Right hindlimb (tissue), 1 donor: Measurements from ENCODE around the gene STK32B.
"Not testable (repeated sequence)": the region's sequence is repeated elsewhere in the genome, so short reads cannot be mapped to it uniquely, and the experiment has no call there.

Source experiments
- DNase-seq: peaks from one replicate; pipeline ENCODE4 v3.0.0-alpha.2; 2018

The STK32B gene

DNA sequence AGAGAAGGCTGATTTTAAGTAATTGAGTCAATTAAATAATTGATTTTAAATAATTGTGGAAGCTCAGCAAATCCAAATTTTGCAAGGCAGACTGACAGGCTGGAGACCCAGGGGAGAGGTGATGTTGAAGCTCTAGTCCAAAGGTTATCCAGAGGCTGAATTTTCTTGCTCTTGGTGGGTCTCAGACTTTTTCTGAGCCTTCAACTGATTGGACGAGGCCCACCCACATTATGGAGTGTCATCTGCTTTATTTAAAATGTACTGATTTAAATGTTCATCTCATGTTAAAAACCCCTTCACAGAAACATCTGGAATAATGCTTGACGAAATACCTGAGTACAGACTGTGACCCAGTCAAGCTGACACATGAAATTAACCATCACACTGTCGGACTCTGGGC, 20.4 kb upstream of the STK32B start:
- no peak for DNase-seq

DNA sequence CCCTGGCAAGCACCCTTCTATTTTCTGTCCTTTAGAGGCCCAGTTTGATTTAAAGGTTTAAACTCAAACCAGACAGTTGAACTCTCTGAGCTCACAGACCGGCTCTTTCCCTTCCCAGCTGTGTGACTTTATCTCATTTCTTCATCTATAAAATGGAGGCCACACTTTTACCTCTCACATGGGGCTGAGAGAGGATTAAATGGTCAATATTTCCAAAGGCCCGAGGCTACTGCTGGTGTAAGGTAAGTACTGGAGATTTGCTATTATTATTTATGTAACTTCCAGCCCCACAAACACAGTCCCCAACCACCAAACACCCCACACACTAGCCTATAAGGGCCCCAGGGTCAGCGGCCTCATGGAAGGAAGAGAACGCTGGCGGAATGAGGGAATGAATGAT, 18.5 kb upstream of the STK32B start:
- no peak for DNase-seq

DNA sequence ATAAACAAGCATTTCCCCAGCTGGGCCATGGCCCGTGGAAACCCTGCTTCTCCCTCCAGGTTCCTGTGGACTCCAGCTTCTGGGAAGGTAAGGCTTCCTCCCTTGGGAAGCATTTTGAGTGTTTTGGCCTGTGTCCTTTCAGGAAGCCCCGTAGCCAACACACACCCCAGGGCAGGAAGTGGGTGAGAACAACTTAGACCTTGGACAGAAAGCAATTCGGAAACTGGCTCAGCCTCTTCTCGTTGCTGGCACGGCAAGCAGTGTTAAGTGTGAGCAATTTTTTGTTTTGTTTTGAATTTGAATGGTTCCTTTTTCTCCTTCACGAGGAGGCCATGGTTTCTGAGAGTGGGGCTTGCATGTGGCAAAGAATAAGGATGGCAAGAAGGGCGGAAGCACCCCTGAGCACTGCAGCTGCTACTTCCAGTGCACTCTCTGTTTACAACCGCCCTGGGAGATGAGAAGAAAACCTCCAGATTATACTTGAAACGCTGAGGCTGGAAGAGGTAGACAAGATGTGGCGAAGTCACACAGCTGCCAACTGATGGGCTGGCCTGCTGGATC, 17.9 kb upstream of the STK32B start:
- peak; percentile 68 for DNase-seq

DNA sequence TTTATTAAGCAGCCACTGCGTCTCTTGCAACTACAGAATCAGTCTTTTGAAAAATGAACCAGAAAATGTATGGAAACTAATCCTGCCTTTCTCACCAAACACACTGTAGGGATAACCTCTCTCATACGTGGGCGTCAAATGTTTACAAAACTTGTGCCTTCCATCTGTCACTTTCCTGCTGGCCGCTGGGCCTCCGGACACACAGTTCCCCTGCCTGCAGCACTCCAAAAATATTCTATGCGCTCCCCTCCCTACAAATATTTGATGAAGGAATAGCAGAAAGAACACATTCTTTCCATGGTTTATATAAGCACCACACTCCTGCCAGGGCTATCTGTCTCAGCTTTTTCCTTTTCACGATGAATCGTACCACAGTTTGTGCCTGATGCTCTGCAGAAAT, 17.1 kb upstream of the STK32B start:
- DNase-seq = peak; percentile 36

DNA sequence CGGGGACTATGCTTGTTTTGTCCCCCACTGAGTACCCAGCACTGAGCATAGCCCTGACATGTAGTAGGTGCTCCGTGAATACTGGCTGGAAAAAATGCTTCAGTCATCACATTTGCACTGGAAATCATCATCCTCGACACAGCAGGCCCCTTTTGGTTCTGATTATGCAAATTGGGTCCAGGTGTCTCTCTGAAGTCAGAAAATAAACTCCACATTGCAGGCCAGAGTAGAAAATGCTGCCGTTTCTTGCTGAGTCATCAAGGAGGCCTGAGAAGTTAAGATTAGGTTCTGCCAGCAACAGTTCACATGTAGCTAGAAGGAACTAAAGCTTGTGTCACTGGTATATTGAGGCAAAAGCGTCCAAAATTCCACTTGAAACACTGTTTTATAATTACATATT, 15.0 kb upstream of the STK32B start:
- DNase-seq = no peak

DNA sequence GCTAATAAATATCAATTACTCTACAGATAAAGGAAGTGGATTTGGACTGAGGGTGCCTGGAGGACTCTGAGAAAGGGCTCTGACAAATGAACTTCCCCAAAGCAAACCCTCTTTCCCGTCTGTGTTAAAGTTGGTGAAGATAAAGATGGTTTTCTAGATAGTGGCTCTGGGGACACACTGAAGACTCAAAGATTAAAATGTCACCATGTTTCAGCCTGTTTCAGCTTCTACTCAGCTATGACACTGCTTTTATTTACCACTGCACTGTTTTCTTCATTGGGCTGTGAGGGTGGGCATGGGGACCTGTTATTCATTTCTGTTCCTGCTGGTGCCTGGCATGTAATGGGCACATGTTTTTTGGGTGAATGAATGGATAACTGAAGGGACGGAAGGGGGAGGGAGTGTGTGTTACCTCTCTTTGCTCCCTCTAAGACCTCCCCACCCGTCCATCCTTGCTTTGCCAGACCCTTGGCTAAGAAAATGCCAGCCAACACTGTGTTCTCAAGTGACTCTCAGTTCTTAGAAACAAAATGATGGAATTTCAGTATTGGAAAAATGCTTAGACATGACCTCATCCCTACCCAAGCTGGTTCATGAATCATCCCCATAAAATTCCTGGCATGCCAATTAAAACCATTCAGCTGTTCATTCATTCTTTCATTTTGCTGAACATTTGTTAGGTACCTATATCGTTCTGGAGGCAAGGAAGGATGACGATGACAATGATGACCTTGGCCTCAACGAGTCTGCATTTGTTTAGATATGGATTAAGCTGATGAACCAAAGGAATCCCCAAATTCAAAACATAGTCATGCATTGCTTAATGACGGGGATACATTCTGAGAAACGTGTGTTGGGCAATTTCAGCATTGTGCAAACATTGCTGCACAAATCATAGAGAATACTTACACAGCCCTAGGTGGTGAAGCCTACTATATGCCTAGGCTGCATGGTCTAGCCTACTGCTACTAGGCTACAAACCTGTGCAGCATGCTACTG, 13.4 kb upstream of the STK32B start:
- peak; percentile 41 for DNase-seq

DNA sequence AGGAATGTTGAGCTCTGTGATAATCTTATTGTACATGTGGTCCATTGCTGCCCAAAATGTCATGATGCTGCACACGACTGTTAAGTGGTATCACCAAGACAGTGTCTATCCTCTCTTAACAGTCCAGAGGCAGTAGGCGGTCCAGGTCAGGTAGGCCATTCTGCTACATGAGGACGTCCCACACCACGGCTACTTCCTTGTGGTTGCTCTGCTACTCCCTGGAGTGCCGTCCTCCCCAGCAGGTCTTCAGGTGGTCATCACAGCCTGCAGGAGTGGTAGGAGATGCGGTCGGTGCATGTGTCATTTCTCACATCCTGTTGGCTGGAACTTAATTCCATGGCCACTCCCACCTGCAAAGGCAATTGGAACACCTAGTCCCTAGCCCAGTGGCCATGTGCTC, 11.5 kb upstream of the STK32B start:
- no peak for DNase-seq

DNA sequence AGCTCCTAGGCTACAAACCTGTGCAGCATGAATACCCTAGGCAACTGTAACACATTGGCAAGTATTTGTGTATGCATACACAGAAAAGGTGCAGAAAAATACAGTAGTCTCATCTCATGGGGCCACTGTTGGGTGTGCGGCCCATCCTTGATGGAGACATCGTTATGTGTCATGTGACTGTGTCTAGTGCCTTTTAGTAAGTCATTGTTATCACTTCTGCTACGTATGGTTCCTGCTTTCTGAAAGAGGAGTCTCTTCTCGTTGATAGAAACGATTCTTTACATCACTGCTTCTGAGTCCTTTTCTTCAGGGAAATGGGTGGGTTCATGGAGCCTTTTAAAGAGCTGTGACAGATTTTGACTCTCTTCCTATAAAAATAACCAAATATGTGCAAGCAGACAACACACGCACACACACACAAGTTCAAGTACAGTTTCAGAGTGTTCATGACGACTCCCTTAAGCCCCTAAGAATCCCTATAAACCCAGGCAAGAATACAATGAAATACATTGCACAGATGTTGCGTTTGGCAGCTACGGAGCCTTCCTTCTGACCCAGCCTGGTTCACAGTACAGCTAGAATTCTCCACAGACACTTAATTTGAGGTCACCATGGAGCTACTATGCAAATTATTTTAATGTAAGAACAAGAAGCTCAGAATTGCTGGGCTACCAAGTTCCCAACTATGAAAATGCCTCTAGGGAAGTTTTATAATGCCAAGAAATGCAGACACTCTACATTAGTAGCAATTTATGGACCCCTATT, 10.2 kb upstream of the STK32B start:
- peak; percentile 81 for DNase-seq

DNA sequence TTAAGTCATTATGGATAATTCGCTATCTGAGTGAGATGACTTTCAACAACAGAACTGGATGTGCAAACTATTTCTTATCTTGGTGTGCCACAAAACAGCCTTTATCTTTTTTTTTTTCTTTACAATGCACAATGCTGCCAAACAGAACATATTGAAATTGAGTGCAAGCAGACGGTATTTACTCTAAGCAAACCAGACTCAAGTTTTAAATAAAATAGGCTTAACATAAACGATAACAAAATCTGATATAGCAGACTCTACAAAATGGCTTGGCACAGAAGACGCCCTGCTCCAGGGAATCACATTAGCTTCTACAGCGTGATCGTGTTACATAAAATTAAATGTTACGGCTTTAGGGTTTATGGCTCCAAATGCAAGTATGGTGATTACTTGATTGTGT, 9.6 kb upstream of the STK32B start:
- peak; percentile 45 for DNase-seq

DNA sequence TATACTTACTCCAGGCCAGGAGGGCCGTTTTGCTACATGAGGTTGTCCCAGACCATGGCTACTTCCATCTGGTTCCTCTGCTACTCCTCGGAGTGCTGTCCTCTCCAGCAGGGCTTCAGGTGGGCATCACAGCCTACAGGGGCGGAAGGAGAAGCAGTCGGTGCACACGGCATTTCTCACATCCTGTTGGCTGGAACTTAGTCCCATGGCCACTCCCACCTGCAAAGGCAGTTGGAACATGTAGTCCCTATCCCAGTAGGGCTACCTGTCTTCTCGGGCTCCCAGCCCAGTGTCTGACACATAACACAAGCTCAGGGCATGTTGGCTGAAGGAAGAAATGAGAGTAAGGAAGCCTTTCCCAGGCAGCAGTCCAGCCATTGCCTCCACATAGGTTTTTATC, 7.7 kb upstream of the STK32B start:
- DNase-seq = no peak

DNA sequence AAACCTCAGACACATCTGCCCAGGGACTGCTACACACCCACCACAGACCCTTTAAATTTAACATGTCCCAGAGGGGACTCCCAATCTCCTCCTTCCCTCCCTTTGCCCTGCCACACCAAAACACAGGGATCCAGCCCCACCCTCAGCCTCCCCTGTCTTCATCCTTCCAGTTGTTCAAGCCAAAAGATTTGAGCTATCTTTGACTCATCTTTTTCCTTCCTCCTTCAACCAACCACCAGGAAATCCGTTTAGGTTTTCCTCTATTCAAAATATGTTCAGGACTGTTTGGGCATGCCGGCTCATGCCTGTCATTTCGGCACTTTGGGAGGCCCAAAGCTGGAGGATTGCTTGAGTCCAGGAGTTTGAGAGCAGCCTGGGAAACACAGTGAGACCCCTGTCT, 6.9 kb upstream of the STK32B start:
- no peak for DNase-seq

DNA sequence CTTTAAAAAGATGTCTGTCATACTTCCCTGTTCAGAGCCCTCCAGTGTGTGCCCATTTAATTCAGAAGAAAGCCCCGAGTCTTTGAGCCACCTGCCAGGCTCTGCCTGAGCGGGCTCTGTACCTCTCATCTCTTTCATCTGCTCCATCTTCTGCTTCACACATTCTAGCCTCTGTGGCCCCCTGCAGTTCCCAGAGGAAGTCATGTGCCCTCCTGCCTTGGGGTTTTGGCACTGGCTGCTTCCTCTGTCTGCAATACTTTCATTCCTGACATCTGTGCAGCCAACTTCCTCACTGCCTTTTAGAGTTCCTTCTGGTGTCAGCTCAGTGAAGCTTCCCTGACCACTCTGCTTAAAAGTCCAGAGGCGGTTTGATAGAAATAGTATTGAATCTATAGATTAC, 6.2 kb upstream of the STK32B start:
- DNase-seq = no peak

DNA sequence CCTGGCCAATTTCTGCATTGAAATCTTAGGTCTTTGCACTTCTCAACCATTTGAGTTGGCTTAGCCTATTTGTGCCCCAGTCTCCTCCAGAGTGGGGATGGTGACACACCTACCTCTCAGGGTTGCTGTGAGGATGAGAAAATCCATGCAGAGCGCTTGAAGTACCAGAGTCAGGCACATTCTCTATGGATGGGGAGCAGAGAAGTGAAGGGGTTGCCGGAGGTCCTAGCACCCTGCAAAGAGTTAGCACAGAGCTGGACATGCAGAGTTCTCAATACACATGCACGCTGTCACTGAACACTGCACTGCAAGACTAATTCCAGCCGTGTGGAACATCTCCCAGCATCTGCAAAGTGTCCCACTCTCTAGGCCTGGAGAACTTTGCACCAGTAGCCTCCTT, 2.6 kb upstream of the STK32B start:
- no peak for DNase-seq

DNA sequence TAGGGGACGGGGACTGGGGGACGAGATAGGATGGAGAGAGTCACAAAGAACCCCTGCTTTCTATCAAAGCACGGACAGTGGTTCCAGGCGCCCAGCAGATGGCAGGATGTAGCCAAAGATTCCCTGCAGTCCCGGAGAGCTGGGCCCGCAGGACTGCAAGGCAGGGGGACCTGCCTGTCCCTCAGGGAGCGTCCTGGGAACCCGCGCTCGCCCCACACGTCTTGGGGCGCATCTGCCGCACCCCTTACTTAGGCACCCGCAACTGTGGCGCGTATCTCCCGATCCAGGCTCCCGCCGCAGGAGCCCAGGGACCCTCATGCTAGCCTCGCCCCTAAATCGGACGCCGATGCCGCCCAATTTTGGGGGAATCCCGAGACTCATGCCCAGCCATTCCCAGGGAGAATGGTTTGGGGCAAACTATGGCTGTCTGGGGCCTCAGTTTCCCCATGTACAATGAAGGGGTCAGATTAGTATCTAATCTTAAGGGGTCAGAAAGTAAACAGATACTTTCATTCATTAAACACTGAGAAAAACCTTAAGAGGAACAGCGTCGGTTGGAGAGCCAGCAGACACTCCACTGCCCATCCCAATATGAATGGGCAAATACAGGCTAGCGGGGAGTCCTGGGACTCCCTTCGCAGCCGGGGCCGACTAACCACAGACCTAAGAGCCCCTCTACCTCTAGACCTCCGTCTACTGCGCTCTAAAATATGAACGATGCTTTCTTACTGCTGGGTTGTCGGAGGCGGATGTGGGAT, 581 bp upstream of the STK32B start:
- peak; percentile 83 for DNase-seq

DNA sequence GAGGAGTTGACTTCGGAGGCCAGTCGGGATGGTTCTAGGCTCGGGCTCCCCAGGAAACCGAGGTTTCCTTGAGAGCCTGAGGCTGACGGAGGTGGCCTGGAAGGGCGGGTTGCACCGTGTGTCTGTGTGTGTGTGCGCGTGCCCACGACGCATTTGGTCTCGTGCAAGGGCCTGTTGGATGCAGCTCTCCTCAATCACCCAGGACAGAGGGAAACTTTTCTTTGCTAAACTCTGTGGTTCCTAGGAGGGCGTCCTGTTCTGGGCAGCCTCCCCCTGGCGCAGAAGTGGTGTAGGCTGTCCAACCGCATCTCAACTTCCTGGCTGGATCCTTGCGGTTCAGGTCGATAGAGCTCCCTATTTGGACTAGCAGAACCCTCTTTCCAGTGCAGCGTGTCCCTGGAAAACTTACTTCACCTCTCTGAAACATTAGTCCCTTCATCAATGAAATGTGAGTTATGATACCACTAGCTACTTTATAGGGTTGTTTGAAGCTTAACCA, 973 bp downstream of the STK32B start:
- peak; percentile 42 for DNase-seq

DNA sequence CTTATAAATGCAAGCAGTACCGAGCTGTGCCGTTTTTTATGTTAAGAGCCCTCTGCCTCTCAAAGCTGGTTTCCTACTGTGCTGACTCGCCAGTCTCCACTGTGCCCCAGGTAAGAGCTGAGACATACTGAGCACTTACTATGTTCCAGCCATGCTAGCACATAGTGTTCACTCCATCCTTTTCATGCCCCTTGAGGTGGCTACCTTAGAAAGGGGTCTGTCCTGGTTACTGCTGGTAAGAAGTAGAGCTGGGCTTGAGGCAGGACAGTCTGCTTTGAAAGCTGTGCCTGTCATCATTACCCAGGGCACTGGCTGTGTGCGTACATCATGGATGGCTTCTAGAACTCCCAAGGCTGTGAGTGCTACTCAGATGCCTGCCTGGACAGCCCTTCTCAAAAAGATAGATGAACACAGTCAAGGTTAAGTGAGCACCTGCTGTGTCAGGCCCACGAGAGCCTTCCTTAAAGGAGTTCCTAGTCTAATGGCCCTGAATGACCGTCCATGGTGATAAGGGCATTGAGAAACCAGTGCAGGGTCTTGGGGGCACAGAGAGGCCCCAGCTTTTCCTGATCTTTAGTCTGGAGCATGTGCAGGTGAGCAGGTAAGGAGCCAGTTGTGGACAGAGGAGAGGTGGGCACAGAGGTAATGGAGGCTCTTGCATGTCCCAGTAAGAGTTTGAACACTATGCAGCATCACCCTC, 1.6 kb downstream of the STK32B start:
- no peak for DNase-seq

DNA sequence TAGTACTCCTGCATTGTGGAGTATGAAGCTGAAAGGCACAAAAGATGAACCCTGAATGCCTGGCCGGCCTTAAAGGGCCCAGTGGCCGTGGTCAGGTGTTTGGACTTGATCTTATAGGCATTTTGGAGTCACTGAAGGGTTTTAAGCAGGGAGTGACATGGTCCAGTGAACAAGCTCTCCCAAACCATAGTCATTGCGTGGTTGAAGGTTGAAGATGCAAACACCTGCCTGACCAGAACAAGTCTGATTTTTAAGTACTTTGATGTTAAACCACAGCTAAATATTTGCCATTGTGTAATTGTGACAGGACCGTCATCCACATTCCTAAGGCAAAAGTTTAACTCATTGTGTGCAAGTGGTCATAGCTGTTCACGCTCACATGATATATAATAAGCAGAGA, 3.3 kb downstream of the STK32B start:
- DNase-seq = no peak

DNA sequence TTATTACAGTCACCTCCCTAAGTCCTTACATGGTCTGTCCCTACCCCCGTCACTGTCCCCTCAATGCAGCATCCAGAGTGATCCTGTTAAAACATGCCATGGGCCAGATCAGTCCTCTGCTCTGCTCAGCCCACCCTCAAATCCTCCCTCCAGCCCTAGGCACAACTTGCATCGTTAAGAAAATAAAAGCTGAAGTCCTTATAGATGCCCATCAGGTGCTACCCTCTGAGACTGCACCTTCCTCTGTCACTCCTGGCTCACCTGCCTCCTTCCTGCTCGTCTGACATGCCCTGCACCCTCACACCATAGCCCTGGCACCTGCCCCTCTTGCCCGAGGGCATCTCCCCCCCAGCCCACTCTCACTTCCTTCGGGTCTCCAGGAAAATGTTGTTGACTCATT, 4.1 kb downstream of the STK32B start:
- DNase-seq = no peak

DNA sequence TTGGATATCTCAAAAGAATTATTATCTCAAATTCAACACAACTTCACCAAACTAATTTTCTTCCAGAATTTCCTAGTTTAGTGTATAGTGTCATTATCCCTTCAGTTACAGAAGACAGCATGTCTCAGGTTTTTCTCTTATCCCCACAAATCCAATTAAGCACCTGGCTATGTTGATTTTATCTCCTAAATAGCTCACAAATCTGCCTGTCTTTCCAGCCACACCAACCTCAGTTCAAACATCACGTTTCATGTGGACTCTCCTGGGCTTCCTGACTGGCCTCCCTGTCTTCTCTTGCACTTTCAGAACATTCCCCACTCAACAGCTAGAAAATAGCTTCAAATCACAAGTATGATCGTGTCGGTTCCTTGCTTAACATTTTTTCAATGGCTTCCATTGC, 14.8 kb downstream of the STK32B start:
- DNase-seq = no peak

DNA sequence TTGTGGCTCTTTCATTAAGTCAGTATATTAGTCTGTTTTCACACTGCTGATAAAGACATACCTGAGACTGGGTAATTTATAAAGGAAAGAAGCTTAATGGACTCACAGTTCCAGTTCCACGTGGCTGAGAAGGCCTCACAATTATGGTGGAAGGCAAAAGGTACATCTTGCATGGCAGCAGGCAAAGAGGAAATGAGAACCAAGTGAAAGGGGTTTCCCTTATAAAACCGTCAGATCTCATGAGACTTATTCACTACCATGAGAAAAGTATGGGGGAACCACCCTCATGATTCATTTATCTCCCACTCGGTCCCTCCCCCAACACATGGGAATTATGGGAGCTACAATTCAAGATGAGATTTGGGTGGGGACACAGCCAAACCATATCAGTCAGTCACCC, 15.7 kb downstream of the STK32B start:
- not testable (repeated sequence) for DNase-seq

DNA sequence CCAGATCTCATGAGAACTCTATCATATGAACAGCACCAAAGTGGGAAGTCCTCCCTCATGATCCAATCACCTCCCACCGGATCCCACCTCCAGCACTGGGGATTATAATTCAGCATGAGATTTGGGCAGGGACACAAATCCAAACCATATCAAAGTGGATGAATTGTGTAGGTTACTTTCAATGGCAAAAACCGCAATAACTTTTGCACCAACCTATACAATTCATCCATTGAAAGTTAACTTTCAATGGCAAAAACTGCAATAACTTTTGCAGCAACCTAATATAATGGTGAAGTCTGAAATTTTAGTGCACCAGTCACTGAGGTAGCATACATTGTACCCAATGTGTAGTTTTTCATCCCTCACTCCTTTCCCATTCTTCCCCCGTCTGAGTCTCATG, 16.6 kb downstream of the STK32B start:
- DNase-seq = no peak

DNA sequence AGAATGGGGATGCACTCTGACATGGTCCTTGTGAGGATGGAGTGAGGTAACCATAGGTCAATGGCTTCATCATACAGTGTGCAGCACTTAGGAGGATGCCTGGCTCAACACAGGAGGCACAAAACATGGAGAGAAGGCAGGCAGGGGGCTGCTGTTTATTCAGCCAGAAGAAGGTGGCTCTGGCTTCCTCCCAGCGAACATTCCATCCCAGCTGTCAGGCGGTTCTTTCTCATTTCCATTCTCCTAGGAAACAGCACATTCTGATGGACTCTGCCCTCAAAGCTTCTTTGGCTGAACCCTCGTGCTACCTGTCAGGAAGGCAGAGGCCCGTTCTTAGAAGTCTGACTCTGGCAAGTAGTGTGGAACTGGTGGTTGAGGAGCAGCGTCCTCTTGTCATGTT, 18.6 kb downstream of the STK32B start:
- no peak for DNase-seq
